HG02798 (cell line): ENCODE measurements around the gene CASTOR1.

Source experiments
- ATAC-seq: cut with Tn5 transposase; IDR thresholded peaks from one replicate; pipeline ENCODE4 v1.9.1; 2021; ENCODE audit warnings: mild to moderate bottlenecking; ENCODE audit not compliant: unreplicated experiment, poor library complexity

The CASTOR1 gene

DNA sequence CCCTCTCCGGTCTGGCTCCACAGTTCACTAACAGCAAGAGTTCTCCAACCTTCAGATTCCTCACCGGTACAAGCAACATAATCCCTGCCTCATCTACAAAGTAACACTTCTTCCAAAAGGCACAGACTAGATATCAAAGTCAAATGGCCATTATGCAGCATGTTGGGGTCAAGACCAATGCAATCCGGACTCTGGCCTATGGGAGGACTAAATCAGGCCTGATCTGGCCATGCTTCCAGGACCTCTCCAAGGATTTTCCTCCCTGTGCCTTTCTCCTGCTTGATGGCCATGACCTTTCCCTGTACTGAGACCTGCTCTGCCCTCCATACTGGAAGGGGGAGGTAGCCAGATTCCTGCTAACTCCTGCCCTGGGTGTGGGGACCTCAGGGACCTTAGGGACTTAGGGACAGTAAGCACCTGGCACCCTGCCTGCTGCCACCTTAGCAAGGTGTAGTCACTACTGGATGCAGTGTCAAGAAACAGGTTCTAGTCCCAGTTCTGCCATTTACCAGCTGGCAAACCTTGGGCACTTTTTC is 30.8 kb upstream of the CASTOR1 start:
- ATAC-seq: no peak

DNA sequence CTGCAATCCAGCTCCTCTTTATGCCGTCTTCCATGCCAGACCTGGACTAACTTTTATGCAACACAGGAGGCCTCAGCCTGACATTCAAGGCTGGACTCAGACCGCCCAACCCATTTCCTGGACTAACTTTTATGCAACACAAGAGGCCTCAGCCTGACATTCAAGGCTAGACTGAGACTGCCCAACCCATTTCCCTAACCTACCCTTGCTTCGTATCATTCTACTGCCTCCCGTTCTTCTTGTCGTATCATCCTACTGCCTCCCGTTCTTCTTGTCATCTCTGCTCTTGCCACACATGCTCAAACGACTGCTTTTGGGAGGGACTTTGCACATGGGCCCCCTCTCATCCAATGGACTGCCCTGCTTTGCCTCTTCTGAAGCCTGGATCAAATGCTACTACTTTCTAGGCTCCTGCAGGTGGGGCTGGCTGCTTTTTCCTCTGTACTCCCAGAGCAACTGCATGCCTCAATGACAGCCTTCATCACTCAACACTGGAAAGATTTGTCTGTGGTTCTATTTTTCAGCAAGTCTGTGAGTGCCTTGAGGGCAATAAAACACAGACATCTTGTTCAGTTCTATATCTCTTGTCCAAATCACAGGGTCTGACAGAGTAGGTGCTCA is 29.6 kb upstream of the CASTOR1 start:
- no peak for ATAC-seq

DNA sequence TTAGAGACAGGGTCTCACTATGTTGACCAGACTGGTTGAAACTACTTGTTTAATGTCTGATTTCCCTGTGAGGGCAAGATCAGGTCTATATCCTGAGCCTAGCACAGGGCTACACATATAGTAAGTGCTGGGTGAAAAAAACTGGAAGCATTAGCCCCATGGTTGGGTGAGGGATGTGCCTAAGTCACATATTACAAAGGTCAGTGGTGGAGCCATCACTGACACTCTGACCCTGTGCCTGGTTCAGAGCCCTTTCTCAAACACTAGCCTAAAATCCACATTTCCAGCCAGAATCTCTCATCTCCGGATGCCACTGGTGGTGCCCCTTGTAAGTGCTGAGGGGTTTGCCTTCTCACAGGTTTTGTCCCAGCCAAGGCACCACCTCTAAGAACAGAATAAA is 28.5 kb upstream of the CASTOR1 start:
- no peak for ATAC-seq

DNA sequence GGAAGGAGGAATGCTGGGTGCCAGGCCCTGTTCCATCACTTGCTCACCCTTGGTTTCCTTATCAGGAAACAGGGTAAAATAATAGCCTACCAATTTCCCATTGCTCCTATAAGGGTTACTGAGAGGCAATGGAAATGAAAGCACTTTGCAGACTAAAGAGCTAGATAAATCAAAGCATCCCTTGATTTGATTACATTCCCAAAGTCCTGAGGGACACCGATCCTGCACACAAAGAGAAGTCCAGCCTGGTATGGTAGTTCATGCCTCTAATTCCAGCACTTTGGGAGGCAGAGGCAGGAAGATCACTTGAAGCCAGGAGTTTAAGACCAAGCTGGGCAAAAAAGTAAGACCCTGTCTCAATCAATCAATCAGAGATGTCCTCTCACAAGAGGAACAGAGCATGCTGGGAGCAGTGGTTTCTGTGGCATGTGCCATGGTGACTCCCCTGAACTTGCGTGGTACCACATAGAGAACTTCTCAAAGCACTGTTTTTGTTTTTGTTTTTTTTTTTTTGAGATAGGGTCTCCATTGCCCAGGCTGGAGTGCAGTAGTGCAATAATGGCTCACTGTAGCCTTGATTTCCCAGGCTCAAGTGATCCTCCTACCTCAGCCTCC is 26.8 kb upstream of the CASTOR1 start:
- ATAC-seq: no peak

DNA sequence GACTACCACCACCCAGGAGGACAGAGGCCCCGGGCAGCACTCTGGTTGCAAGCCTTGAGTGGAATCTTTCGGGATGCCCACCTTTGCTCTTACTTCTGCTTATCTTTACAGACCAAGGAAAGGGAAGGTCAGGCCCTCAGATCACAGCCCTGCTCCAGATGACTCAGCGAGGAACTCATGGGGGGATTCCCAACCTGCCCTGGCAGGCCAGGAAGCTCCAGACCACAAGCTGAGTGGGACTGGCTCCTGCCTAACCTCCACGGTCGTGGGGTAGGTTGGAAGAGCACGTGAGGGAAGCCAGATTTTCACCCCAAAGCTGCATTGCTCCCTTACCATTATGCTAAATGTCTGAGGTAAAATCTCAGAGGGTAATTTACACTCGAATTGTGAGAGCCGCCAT is 25.6 kb upstream of the CASTOR1 start:
- peak; percentile 39 for ATAC-seq

DNA sequence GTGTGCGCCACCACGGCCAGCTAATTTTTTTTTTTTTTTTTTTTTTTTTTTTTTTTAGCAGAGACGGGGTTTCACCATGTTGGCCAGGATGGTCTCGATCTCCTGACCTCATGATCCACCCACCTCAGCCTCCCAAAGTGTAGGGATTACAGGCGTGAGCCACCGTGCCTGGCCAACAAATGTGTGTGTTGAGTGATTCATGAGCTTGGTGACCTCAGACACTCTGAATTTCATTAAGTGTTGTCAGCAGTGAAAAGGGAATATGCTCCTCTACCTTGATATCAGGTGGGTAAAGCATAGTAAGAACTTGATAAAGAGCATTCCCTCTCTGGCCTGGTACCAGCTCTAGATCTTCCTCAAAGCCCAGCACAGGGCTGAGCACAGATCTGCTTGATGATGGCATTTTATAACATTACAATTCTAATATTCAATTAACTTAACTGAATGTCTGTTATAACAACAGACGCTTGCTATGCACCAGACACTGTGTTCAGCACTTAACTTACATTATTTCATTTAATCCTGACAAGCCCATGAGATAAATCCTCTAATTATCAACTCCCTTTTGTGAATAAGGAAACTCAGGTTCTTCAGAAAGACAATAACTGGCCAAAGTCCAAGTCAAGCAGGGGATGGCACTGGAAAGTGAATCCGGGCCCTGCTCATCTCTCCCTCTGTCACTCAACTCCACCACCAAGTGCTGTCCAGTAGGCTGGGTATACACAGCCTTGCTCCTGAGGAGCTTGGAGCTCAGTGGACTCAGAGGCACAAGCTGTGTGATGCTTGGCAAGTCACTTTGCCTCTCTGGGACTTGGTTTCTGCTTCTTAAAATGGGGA is 24.4 kb upstream of the CASTOR1 start:
- ATAC-seq: no peak

DNA sequence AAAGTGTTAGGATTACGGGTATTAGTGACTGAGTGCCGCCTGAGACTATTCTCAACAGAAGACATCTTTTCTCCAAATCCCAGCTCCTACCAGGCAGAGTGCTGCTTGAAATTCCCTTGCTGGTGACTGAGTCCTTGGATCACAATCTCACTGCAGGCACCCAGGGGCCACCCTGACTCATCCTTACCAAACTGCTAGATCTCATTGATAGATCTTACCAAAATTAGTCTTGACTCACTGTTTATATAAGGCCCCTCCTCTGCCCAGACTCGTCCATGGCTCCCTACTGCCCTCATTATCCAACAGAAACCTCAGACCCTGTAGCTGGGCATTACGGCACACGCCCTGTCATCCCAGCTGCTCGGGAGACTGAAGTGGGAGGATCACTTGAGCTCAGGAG is 22.7 kb upstream of the CASTOR1 start:
- ATAC-seq: no peak

DNA sequence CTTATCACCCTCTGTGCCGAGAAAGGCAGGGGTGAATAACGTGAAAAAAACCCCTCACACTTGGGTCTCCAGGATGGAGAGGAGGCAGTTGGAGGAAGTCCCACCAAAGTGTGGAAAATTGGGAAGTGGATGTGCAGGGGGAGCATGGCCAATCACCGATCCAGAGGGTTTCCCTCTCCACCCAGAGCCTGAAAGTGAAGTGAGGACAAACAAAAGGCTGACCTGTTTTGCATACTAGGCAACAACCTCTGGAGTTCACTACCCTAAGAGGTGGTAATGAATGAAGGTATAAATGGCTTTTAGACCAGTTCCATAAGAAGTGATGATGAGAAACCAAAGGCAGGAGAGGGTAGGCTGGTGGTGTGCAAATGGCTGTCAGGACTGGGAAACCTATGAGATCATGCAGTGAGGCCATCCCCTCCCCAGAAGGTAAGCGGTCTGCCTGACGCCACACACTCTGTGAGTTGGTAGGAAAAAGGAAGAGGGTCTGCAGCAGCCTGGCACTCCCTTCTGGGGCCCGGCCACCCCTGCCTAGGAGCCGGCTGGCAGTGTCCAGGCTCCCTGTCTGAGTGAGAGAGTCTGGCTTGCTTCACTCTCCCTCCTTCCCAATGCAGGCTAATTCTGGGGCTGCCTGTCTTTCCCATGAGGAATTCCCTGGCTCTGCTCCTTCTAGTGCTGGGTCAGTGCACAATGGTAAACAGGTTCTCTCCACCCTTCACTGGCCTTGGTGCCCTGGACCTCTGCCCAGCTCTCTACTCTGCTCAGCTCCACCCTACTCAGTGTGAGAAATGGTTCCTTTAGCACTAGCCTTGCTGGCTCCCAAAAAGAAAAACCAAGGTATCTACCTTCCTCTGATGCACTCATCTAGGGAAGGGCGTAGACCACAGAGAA is 21.8 kb upstream of the CASTOR1 start:
- ATAC-seq: no peak

DNA sequence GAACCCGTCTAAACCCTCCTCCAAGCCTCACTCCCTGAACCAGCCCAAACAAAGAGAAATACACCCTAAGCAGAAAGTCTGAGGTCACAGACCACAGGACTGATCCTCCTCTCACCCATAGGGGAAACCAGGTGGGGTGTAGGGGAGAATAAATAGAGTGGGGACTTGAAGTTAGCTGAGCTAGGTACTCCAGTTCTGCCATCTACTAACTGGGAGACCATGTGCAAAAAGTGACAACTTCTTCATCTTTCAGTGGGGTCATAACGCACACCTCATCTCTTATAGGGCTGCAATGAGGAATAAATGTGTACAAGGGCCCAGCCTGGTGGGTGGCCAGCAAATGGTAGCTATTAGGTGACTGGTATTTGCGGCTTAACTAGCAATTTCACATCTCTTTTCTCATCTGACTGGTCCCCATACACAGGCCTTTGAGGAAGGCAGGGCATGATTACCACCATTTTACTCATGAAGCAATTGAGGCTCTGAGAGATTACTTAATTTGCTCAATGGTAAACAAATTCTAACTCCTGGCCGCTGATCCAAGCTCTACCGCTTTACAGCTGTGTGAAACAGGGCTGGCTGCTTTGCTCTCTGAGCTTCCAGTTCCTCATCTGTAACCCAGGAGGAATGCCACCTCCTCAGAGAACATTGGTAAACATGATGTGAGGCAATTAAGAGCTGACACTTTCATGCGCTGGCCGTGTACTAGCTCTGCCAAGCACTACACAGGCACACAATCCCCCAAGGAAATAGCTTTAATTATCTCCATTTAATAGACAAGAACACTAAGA is 20.8 kb upstream of the CASTOR1 start:
- peak; percentile 40 for ATAC-seq

DNA sequence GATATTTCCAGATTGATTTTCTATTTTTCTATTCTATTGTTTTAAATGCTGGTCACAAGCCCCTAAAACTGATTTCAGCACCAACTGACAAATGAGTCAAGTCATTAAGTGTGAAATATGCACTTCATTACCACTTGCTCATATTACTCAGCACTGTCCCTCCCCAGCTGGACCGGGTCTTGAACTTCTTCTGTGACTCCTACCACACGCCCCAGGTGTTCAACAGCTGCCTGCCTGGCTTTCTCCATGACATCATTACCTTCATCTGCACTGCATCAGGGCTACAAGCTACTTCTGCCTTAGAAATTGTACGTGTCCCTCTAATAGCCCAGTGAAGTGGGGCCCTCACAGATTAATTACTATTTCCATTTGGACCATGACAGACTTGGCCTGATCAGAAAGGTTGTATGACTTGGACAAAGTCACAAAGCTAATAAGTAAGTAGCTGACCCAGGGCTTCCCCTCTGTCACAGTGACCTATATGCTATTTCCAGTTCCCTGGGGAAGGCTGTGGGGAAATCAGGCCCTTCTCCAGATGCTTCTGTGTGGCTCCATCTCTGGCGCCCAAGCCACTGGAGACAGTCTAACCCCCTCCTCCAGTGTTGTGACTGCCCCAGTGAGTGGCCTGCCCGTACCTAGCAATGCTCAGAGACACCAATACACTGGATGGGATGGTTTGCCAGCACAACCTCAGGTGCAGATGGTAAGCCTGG is 19.4 kb upstream of the CASTOR1 start:
- ATAC-seq: peak; percentile 37

DNA sequence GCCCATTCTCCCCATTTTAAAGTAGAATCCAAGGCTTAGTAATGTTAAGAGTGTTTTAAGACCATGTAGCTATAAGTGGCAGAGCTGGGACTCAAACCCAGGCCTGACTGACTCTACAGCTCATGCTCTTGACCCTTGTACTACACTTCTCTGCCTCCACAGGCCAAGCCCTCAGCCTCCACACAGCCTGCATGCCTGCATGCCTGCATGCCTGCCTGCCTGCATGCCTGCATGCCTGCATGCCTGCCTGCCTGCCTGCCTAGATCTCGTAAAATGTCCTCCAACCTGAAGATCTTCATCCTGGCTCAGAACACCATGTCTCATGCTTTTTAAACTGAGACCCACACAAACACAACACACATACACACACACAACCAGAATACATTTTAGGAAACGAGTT is 18.8 kb upstream of the CASTOR1 start:
- no peak for ATAC-seq

DNA sequence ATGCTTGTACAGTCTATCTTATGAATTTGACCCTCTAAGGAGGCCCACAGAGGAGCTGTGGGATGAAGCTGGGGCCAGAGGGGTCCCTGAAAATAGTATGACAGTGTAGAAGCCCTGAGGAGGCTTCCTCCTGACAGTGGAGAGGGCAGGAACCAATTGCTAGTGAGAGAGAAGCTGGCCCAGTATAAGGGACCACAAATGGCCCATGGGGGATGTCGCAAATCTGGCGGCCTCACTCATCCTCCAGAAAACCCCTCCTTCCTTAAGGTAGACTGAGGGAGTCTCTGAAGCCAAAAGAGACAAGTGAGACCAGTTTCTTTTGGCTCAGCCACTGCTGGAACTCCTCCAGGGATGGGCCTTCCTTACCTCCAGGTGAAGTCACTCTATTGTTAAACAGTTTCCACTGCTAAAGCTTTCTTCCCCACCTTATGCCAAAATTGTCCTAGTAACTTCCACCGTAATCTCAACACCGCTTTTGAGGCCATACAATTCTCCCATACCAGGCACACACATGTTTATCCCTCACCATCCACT is 17.8 kb upstream of the CASTOR1 start:
- no peak for ATAC-seq

DNA sequence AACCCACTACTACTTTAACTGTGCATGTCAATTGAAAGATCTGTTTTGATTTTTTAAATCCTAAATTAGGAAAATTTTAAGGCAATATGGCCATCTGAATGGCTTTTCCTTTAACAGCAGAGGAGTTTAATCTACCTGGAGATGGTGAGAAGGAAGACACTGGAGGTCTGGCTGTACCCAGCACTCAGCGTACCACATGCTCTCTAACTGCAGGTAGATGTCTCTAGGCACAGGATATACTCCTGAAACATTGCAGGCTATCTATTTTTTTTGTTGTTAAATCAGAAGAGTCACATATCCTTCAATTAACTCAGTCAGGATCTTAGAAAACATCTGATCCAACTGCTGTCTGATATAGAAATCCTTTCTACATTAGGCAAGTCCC is 17.3 kb upstream of the CASTOR1 start:
- ATAC-seq: no peak

DNA sequence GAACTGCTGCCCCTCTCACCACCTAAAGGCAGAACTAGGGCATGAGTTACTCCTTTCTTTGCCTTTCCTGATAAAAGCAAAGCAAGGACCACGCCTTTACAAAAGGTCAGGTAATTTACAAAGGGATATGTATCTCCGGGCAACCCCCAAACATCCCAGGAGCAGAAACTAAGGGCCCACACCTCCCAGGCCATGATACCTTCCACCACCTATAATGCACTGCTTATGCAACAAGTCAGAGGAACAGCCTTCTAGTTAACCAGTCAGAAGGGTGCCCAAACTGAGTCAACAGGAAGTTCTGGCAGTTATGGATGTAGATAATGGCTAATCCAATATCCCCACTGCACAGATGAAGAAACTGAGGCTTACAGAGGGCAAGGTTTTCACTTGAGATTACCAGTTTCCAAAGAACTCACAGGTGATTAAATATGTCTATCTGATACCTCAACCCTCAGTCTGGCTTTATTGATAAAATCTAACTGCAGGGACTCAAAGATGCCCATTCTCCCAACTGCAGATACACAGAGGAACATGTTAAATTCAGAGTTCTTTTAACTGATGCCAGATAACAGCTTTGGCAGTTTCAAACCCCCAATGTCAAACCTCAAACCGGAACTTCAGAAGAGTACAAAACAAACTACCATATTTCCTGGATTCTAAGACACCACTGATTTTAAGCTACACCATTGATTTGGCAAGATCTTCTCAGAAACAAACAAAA is 16.8 kb upstream of the CASTOR1 start:
- ATAC-seq: no peak

DNA sequence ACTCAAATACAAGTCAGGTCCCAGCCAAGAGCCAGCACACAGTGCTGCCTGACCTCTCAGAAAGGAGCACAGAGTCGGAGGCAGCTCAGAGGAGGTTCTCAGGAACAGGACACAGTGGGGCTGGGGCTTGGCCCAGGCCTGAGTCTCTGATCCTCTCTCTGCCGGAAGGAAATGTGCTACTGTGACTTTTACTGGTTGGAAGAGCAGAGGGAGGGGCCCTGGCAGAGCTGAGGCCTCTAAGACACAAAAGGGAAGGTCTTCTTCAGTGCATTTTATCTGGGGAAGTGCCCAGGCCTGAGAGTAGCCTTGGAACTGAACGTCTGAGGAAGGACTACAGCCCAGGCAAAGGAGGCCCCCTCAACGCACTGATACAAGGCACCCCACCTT is 16.2 kb upstream of the CASTOR1 start:
- peak; percentile 32 for ATAC-seq

DNA sequence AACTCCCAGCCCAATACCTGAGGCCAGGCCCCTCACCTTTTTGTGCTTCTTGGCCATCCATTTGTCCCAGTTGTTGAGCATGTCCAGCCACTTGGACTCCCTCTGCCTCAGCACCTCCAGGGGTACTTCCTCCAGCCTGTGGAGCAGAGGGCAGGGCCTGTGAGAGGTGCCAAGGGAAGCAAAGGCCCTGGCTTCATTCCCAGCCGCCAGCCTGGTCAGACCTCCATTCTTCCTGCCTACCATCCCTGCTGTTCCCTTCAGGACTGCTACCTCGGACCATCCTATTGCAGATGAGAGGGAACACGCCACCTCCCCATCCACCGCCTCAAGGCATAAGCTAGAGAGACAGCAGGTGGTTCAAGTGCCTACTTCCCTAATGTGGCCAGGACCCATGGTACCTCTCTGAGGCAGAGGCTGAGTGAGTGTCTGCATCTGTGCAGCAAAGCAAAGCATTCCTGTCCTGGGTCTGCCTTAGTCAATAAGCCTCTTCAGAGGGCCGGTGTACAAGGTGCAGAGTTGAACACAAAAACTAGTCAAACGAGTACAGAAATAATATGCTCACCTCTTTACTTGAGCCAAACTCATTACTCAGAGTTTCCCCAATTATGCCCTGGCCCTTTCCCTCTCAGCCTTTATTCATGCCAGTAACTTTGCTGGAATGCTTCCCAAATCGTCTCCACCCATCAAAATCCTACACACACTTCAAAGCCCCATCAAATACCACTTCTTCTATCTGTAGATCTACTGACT is 15.4 kb upstream of the CASTOR1 start:
- no peak for ATAC-seq

DNA sequence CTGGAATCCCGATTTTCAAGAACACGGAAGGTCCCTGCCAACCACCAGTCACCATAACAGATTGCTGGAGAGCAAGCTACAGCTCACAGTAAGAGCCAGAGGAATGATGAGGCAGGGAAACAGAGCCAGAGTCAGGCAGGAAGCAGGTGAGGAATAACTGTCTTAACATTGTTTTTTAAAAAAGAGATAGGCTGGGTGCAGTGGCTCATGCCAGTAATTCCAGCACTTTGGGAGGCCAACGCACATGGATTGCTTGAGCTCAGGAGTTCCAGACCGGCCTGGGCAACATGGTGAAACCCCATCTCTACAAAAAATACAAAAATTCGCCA is 13.5 kb upstream of the CASTOR1 start:
- no peak for ATAC-seq
